OCI-LY3 (cell line): ENCODE results near the gene PNISR.

Experiments
- H2AFZ ChIP-seq: fragments of 200-600, 300-600 bp; shearing (Covaris generic); 2 replicates; pipeline ENCODE4 v1.6.0; 2014; ENCODE audit warnings: antibody characterized with exemption, low read depth, low read length
- H3K27ac ChIP-seq: fragments of 200-600, 300-600 bp; sonication (generic); 2 replicates; pipeline ENCODE4 v1.5.1; 2014; ENCODE audit warnings: mild to moderate bottlenecking, low read length, moderate library complexity, mixed read lengths
- H3K27me3 ChIP-seq: fragments of 200-600, 300-600 bp; sonication (generic); 2 replicates; pipeline ENCODE4 v1.6.1; 2014; ENCODE audit warnings: low read depth, low read length, mixed read lengths
- H3K36me3 ChIP-seq: fragments of 200-600, 300-600 bp; sonication (generic); replicated peaks from 2 replicates; pipeline ENCODE3; 2014; ENCODE audit warnings: low read depth, low read length, mixed read lengths
- H3K4me1 ChIP-seq: fragments of 300-600, 200-600 bp; sonication (generic); 2 replicates; pipeline ENCODE4 v1.6.1; 2014; ENCODE audit warnings: low read length, mixed read lengths
- H3K4me2 ChIP-seq: fragments of 200-600, 300-600 bp; sonication (generic); 2 replicates; pipeline ENCODE4 v1.6.1; 2014; ENCODE audit warnings: low read length, mixed read lengths
- H3K4me3 ChIP-seq: fragments of 300-600, 200-600 bp; sonication (generic); 2 replicates; pipeline ENCODE4 v1.5.1; 2014; ENCODE audit warnings: antibody characterized with exemption, mild to moderate bottlenecking, low read length, moderate library complexity
- H3K79me2 ChIP-seq: fragments of 300-600, 200-600 bp; shearing (Covaris generic); 2 replicates; pipeline ENCODE4 v1.6.1; 2014; ENCODE audit warnings: mild to moderate bottlenecking, low read length, mixed read lengths
- H3K9ac ChIP-seq: fragments of 300-600, 200-600 bp; shearing (Covaris generic); 2 replicates; pipeline ENCODE4 v1.6.0; 2014; ENCODE audit warnings: mild to moderate bottlenecking, low read length, moderate library complexity
- H3K9me3 ChIP-seq: fragments of 200-600, 300-600 bp; shearing (Covaris generic); 2 replicates; pipeline ENCODE4 v1.6.1; 2014; ENCODE audit warnings: low read length, mixed read lengths; ENCODE audit not compliant: insufficient read depth
- H4K20me1 ChIP-seq: fragments of 200-600, 300-600 bp; sonication (generic); 2 replicates; pipeline ENCODE4 v1.6.1; 2016; ENCODE audit warnings: low read length, mixed read lengths; ENCODE audit not compliant: insufficient read depth
- CTCF ChIP-seq: fragments of 200-600, 300-600 bp; sonication (generic); IDR thresholded peaks from 2 replicates; pipeline ENCODE4 v1.5.1; 2014; ENCODE audit warnings: antibody characterized with exemption, low read length, low read depth
- EZH2phosphoT487 ChIP-seq: fragments of 200-600 bp; shearing (Covaris generic); IDR thresholded peaks from 2 replicates; pipeline ENCODE4 v1.6.1; 2018; ENCODE audit warnings: antibody characterized with exemption, mixed run types, low read depth

Gene PNISR

GRCh38 chr6:99362678-99363268 lies 62.3 kb downstream of the PNISR start:
- H3K79me2 ChIP-seq, result no peaks in the 10 kb centered on the region

GRCh38 chr6:99359800-99360199 lies 65.3 kb downstream of the PNISR start:
- H3K27me3 ChIP-seq, result peaks cover 5% of the 10 kb centered on the region; the same call in 1 of the 2 replicates
- H3K4me2 ChIP-seq, result no peak overlapping the region
- H4K20me1 ChIP-seq, result no peaks in the 10 kb centered on the region
- H3K27ac ChIP-seq, result no peak overlapping the region
- H3K79me2 ChIP-seq, result no peaks in the 10 kb centered on the region
- no peaks in the 10 kb centered on the region for H3K36me3 ChIP-seq
- no peak overlapping the region for H3K9ac ChIP-seq
- no peaks in the 10 kb centered on the region for H3K9me3 ChIP-seq
- H2AFZ ChIP-seq, result no peak overlapping the region
- TF ChIP-seq EZH2phosphoT487, result no peak
- TF ChIP-seq CTCF, result no peak
- H3K4me3 ChIP-seq, result no peak overlapping the region
- H3K4me1 ChIP-seq, result peaks cover 8% of the 10 kb centered on the region

More at GRCh38 chr6:99362678-99363268, 62.3 kb downstream of the PNISR start:
- TF ChIP-seq CTCF, result no peak
- TF ChIP-seq EZH2phosphoT487, result no peak
- no peaks in the 10 kb centered on the region for H3K27me3 ChIP-seq
- no peak overlapping the region for H3K27ac ChIP-seq
- H3K9me3 ChIP-seq, result no peaks in the 10 kb centered on the region
- no peaks in the 10 kb centered on the region for H4K20me1 ChIP-seq
- no peak overlapping the region for H3K9ac ChIP-seq
- no peak overlapping the region for H3K4me3 ChIP-seq
- H3K36me3 ChIP-seq, result no peaks in the 10 kb centered on the region
- no peak overlapping the region for H3K4me2 ChIP-seq
- peaks cover 8% of the 10 kb centered on the region for H3K4me1 ChIP-seq
- no peak overlapping the region for H2AFZ ChIP-seq

- H2AFZ ChIP-seq, result no peak overlapping the region
- H3K9ac ChIP-seq, result no peak overlapping the region
- H3K36me3 ChIP-seq, result no peaks in the 10 kb centered on the region
- TF ChIP-seq EZH2phosphoT487 (no peak), CTCF (no peak)
- H3K27ac ChIP-seq, result no peak overlapping the region
- H4K20me1 ChIP-seq, result no peaks in the 10 kb centered on the region
- no peak overlapping the region for H3K4me2 ChIP-seq
- no peaks in the 10 kb centered on the region for H3K9me3 ChIP-seq
- H3K79me2 ChIP-seq, result no peaks in the 10 kb centered on the region
- peaks cover 5% of the 10 kb centered on the region; the same call in 1 of the 2 replicates for H3K27me3 ChIP-seq
- no peaks in the 10 kb centered on the region for H3K4me1 ChIP-seq
- H3K4me3 ChIP-seq, result no peak overlapping the region
Observed at GRCh38 chr6:99356641-99357040, 68.5 kb downstream of the PNISR start.

- Histone ChIP-seq H3K79me2 (no peaks in the 10 kb centered on the region), H3K36me3 (no peaks in the 10 kb centered on the region), H3K4me2 (no peak overlapping the region), H3K27ac (no peak overlapping the region), H2AFZ (no peak overlapping the region), H3K9me3 (no peaks in the 10 kb centered on the region), H3K4me1 (no peaks in the 10 kb centered on the region), H3K27me3 (peaks cover 11% of the 10 kb centered on the region; the same call in 1 of the 2 replicates), H4K20me1 (no peaks in the 10 kb centered on the region), H3K4me3 (no peak overlapping the region), H3K9ac (no peak overlapping the region)
- no peak for TF ChIP-seq EZH2phosphoT487
- no peak for TF ChIP-seq CTCF
Observed at GRCh38 chr6:99354983-99355382, 70.1 kb downstream of the PNISR start.
